ENCODE data around the gene REEP6.

- TF ChIP-seq CTCF (IDR thresholded peaks at IDR 0.05) (no peak), POLR2A (IDR thresholded peaks at IDR 0.05) (no peak)
These were observed 9.6 kb upstream of the REEP6 start for GRCh38 chr19:1481224-1481892.
